ENCODE data around the gene LCNL1.
"Not testable (repeated sequence)": the region's sequence is repeated elsewhere in the genome, so short reads cannot be mapped to it uniquely, and the experiment has no call there.

LCNL1 gene

GRCh38 chr9:137028263-137029057, 45.7 kb downstream of the LCNL1 start:
- DNase-seq, result peak; percentile 68 to 94 (median 86)

GRCh38 chr9:137029058-137029936, 46.5 kb downstream of the LCNL1 start:
- DNase-seq, result peak; percentile 86 to 93 (median 88)

GRCh38 chr9:137030006-137030405, 47.2 kb downstream of the LCNL1 start:
- DNase-seq, result peak in 2 of 3 donors; percentile 12 to 33

GRCh38 chr9:137030538-137031527, 48.0 kb downstream of the LCNL1 start:
- peak; percentile 67 to 80 (median 73) for DNase-seq

GRCh38 chr9:137031904-137032640, 49.3 kb downstream of the LCNL1 start, which contains the start of gene FUT7:
TSS of gene FUT7 (minus strand) at chr9:137032088. CDS start at chr9:137031991, 97 bp downstream.
- peak; percentile 38 to 58 (median 42) for DNase-seq

- DNase-seq, result peak; percentile 89 to 94 (median 93)
These were observed 50.1 kb downstream of the LCNL1 start for GRCh38 chr9:137032858-137033257.

GRCh38 chr9:137033481-137033880, 50.7 kb downstream of the LCNL1 start:
- DNase-seq, result not testable (repeated sequence)

- peak; percentile 47 to 58 (median 50) for DNase-seq
These were observed 51.4 kb downstream of the LCNL1 start for GRCh38 chr9:137034039-137034708.

- peak; percentile 85 to 91 (median 88) for DNase-seq
These were observed 52.1 kb downstream of the LCNL1 start for GRCh38 chr9:137034709-137035506.
